GM08714 (cell line): ENCODE data around the gene NEMP1.
A peak's percentile ranks its signal among the peaks of the same experiment; 100 is the strongest.

ENCODE experiments used
- H3K4me3 ChIP-seq: fragments of 200-500 bp; sonication (Bioruptor generic); 2 replicates; pipeline ENCODE4 v1.5.1; 2014; ENCODE audit warnings: mild to moderate bottlenecking, low read length, inconsistent platforms
- ZNF274 ChIP-seq: IDR thresholded peaks from 2 replicates; pipeline ENCODE4 v1.6.1; 2012; ENCODE audit warnings: mild to moderate bottlenecking, low read depth, low read length

Gene NEMP1

DNA sequence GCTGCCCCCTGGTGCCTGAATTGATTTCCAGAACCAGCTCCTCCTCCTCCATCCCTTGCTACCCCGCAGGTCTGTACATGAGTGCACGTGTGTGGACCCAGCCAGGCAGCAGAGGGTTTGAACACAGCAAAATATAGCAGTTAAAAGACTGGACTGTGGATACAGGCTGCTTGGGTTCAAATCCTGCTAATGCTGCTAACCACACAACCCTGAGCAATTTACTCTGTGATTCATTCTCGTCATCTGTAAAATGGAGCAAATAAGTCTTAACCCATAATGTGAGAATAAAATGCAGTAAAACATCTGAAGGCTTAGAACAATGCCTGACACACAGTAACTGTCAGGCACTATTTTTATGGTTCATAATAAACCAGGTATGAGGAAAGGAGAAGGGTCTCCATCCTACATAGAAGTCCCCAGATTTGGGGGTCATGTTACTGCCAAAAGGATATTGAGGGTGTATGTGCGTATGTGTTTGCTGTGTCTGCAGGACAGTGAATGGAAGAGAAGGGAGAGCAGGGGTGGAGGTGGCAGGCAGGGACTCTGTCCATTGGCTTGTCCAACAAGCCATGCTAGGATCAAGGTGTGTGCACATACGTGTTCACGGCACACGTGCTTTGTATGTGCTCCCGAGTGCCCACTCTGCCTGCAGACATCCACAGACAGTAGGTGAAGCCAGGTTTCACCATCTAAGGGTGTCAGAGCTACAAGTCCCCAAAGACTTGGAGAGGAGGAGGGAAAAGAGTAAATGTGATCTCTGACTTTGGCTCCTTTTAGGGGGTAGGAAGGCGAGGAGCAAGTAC, 34.1 kb upstream of the NEMP1 start:
- TF ChIP-seq ZNF274 = no peak
- H3K4me3 ChIP-seq = no peak overlapping the region; the same call in 1 of the 2 replicates

DNA sequence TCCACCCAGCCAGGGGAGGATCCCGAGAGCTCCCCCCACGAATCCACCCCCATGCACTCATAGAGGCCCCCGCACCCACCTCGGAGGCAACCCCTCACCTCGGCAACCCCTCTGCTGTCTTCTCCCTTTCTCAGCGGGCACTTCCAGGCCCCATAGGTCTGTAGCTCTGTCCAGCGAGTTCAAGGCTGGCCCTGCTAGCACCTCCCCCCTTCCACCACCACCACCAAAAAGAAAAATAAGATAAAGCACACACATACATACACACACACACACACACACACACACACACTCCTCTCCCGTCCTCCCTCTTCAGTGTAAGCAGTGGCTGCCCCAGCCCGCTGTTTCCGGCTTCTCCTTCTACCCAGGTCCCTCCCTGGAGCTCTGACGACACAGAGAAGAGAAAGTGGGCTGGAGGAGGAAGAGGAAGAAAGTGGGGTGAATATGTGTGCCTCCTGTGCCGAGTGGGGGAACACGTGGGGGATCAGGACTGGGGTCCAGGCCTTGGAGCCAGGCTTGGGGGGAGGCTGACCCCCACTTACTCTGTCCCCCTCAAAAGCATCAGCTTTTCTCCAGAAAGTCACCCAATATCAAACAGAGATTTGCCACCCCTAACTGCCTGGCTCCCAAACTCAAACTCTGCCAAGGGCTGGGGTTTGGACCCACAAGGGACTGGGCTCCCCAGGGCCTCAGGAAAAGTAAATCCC, 32.6 kb upstream of the NEMP1 start, which contains the start of gene STAT6:
Gene STAT6 (minus strand): TSS at position 332 of the 704 bp plus-strand sequence. CDS start 3,084 bp downstream, outside the sequence.
- no peak for TF ChIP-seq ZNF274
- H3K4me3 ChIP-seq = peak within 1 kb of the TSS; percentile 66

- peak overlapping the region; percentile 66 for H3K4me3 ChIP-seq
- TF ChIP-seq ZNF274 = no peak
Observed at GRCh38 chr12:57110104-57111030, 31.8 kb upstream of the NEMP1 start.

DNA sequence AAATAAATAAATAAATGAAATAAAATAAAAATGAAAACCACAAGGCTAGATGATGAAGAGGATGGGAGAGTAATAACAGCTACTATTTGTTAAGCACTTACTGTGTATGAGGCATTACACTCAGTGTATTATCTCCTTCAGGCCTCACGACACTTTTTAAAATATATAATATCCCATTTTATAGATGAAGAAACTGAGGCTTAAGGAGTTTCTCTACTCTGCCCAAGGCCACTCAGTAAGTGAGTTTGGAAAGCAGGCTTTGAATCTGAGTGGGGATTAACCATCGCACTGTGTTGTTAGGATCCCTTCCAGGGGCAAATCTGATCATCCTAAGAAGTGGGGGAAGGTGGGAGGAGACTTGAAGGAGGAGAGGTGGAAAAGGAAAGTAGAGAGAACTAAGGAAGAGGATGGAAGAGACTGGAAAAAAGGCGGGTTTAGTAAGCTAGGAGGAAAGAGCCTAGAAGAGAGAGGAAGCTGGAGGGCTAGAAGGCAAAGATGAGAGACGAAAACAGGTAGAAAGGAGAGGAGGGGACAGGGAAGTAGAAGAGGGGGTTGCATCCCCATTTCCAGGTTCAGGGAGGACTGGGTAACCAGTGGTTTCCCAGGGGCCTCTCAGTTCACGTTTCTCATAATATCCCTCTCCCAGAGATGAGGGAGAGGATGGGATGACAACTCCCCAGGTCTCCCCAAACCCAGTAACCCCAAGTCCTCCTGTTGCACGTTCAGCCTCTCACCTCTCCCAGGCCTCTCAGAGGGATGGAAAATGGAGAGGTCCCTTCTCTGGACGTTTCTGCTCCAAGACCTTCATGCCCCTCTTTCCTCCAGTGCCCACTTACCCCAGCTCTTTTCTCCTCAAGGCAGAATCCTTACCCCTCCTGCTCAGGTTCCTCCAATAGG, 30.9 kb upstream of the NEMP1 start:
- no peak for TF ChIP-seq ZNF274
- peak overlapping the region; percentile 66; the same call in 1 of the 2 replicates for H3K4me3 ChIP-seq

DNA sequence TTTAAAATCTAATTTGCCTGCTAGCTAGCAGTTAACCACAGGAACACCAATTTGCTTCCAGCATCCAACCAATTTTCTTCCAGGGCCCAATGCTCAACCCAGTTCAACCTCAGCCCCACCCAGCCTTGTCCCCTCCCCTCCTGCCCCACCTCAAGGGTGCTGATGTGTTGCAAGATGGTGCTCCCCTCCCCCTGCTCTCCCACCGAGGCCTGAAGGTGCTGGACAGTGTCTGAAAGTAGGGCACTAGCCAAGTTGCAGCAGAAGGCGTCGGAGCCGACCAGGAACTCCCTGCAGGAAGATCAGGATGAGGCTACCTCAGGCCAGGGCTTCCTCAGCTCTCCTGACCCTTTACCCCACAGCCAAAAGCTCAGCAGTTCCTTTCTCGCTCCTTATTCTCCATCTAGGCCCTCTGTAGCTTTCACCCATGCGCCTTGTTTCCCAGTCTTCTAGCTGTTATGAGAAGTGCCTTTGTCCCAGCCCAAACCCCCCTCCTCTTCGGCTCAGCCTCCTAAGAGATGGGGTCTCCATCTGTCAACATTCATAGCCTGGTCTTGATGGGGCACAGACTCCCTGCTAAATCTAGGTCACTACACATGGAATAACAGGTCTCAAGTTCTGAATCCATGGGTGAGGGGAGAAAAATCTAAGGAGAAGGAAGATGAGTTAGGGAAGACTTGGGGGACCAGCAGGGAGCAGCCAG, 29.0 kb upstream of the NEMP1 start:
- H3K4me3 ChIP-seq = no peak overlapping the region
- no peak for TF ChIP-seq ZNF274

DNA sequence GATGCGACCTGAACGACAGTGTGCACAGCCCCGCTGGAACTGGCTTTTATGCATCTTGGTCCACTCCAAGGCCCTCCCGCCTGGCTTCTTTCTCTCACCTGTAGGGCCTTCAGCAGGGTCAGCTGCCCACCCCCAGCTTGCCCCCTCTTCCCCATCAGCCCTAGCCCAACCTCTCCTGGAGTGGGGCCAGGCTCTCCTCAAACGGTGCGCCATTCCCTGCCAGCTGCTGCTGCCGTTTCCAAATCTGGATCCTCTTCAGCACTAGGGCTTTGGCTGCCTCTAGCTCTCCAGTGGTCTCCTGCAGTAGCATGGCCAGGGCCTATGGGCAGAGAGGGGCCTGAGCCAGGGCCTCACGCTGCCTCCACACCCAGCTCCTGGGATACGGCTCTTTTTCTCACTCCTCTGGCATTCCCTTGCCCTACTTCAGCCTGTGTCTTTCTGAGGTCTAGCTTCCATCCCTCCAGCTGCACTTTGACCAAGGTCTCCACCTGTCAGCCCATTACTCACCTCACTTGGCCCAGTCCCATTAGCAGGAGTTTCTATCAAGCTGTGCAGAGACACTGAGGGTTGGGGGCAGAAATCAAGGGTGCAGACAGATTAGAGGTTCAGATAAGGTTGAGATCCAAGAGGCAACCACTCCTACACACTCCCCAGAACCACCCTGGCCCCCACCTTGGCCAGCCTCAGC, 27.6 kb upstream of the NEMP1 start:
- no peak for TF ChIP-seq ZNF274
- H3K4me3 ChIP-seq = no peak overlapping the region

DNA sequence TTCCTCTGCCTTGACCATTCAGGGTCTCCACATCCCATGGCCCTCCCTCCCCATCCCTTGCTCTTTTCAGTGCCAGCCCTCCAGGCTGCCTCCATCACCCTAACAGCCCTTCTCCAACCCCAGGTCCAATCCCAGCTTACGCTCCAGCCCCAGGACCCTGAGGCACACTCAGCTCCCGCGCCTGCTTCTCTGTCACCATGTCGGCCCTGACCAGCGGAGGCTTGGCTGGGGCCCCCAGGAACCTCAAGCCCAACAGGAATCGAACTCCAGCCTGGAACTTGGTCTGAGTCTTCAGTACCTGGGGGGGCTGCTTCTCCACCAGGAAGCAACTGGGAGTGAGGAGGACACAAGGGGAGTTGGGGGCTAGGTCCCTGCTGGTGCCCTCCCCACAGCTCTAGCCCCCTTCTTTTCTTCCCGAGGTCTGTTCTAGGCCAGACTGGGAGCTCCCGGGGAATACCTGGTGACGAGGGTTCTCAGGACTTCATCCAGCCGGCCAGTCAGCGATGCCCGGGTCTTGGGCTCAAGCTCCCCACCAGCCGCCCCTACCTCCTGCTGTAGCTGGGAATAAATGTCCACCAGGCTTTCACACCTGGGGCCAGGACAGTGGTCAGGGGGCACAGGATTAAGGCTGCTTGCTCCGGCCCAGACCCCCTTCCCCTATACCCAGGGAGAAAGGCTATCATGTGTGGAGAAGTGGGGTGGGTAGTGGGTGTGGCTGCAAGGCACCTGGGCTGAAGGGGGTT, 26.6 kb upstream of the NEMP1 start:
- TF ChIP-seq ZNF274 = no peak
- no peak overlapping the region for H3K4me3 ChIP-seq

- H3K4me3 ChIP-seq = no peak overlapping the region
- no peak for TF ChIP-seq ZNF274
Observed at GRCh38 chr12:57104292-57104910, 25.8 kb upstream of the NEMP1 start.

GRCh38 chr12:57103856-57104255, 25.3 kb upstream of the NEMP1 start:
- no peak overlapping the region for H3K4me3 ChIP-seq
- TF ChIP-seq ZNF274 = no peak

- TF ChIP-seq ZNF274 = no peak
- no peak overlapping the region for H3K4me3 ChIP-seq
Observed at GRCh38 chr12:57101892-57102695, 23.5 kb upstream of the NEMP1 start.

- no peak overlapping the region for H3K4me3 ChIP-seq
- TF ChIP-seq ZNF274 = no peak
Observed at GRCh38 chr12:57099766-57100165, 21.2 kb upstream of the NEMP1 start.
